HL-60 (cell line): ENCODE measurements around the gene CRY1.

Experiments
- DNase-seq, 2 experiments: peaks; one replicate each; pipeline ENCODE4 v3.0.0-alpha.2; 2010 to 2020; ENCODE audit warnings: low read depth in 1 of 2, low spot score in 1 of 2
- H3K27ac ChIP-seq: fragments of 250-450 bp; sonication (Bioruptor Pico); replicated peaks from 2 replicates; pipeline ENCODE4 v1.5.1; 2020; ENCODE audit warnings: mild to moderate bottlenecking, moderate library complexity
- H3K27me3 ChIP-seq: fragments of 250-450 bp; sonication (Bioruptor Pico); 2 replicates; pipeline ENCODE4 v1.5.1; 2021; ENCODE audit warnings: mild to moderate bottlenecking, moderate library complexity; ENCODE audit not compliant: insufficient read depth, poor library complexity, severe bottlenecking
- H3K4me3 ChIP-seq: replicated peaks from 2 replicates; pipeline ENCODE4 v1.5.1; 2011; ENCODE audit warnings: mild to moderate bottlenecking, control low read depth, low read length; ENCODE audit not compliant: insufficient read depth
- GABPA ChIP-seq: IDR thresholded peaks from 2 replicates; pipeline ENCODE4 v1.6.1; 2012; ENCODE audit warnings: low read depth
- POLR2AphosphoS5 ChIP-seq: IDR thresholded peaks from 2 replicates; pipeline ENCODE4 v1.6.1; 2012; ENCODE audit warnings: low read depth
- SPI1 ChIP-seq: IDR thresholded peaks from 2 replicates; pipeline ENCODE4 v1.6.1; 2012; ENCODE audit warnings: low read depth, mild to moderate bottlenecking, borderline replicate concordance
- TF ChIP-seq, protein P1 (sequence below): IDR thresholded peaks from one replicate; pipeline ENCODE4 v1.5.1; 2011; ENCODE audit warnings: low read length, control low read depth, inconsistent platforms; ENCODE audit not compliant: insufficient read depth
- TF ChIP-seq, protein P2 (sequence below): IDR thresholded peaks from 2 replicates; pipeline ENCODE4 v1.6.1; 2012; ENCODE audit warnings: low read depth; ENCODE audit not compliant: insufficient replicate concordance

The CRY1 gene

DNA sequence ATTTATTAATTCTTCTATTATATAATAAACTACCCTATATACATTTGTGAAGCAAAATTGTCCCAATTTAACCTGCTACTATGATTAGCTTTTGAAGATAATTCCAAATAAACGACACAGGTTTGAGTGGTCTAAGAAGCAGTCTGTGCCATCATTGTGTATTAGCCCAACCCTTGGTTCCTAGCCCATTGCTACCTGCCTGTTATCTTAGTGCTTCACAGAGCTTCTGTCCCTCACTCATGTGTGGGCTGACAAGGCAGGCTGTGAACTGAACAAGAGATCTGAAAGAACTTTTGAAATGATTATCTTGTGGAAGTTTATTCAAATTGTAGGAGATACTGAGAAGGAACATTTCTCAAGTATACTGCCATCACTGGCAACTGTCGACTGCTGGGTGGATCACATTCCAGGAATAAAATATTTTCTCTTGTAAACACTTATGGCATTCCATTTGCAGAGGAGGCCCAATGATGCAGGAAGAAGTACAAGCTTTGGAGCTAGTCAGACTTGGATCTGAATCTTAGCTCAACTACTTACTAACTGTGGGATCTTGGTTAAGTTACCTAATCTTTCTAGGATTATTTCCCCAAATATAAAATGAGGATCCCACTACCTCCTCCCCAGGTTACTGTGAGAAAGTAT lies 98.6 kb downstream of the CRY1 start:
- TF ChIP-seq SPI1: no peak
- TF ChIP-seq, protein P1, sequence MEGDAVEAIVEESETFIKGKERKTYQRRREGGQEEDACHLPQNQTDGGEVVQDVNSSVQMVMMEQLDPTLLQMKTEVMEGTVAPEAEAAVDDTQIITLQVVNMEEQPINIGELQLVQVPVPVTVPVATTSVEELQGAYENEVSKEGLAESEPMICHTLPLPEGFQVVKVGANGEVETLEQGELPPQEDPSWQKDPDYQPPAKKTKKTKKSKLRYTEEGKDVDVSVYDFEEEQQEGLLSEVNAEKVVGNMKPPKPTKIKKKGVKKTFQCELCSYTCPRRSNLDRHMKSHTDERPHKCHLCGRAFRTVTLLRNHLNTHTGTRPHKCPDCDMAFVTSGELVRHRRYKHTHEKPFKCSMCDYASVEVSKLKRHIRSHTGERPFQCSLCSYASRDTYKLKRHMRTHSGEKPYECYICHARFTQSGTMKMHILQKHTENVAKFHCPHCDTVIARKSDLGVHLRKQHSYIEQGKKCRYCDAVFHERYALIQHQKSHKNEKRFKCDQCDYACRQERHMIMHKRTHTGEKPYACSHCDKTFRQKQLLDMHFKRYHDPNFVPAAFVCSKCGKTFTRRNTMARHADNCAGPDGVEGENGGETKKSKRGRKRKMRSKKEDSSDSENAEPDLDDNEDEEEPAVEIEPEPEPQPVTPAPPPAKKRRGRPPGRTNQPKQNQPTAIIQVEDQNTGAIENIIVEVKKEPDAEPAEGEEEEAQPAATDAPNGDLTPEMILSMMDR: no peak
- H3K27ac ChIP-seq: no peak overlapping the region
- H3K27me3 ChIP-seq: no peaks in the 10 kb centered on the region
- no peak overlapping the region for H3K4me3 ChIP-seq
- no peak for DNase-seq

DNA sequence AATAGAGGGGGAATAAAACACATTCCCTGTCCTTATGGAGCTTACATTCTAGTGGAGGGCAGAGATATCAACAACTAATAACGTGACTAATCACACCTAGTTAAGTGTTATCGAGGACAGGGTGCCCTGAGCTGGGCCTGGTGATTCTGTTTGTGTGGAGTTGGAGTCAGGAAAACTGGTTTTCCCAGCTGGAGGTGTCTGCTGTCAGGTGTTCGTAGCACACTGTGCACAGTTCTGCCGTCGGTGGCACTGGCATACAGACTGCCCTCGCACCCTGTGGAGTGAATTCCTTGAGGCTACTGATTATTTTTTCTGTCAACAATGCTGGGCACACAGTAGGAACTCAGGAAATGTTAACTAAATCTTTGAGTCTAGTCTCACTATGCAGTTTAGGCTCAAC lies 105.5 kb downstream of the CRY1 start:
- Histone ChIP-seq H3K27ac (no peak overlapping the region), H3K4me3 (no peak overlapping the region), H3K27me3 (peaks cover 3% of the 10 kb centered on the region)
- DNase-seq: no peak
- no peak for TF ChIP-seq SPI1
- no peak for TF ChIP-seq GABPA
- no peak for TF ChIP-seq POLR2AphosphoS5
- TF ChIP-seq, protein P2, sequence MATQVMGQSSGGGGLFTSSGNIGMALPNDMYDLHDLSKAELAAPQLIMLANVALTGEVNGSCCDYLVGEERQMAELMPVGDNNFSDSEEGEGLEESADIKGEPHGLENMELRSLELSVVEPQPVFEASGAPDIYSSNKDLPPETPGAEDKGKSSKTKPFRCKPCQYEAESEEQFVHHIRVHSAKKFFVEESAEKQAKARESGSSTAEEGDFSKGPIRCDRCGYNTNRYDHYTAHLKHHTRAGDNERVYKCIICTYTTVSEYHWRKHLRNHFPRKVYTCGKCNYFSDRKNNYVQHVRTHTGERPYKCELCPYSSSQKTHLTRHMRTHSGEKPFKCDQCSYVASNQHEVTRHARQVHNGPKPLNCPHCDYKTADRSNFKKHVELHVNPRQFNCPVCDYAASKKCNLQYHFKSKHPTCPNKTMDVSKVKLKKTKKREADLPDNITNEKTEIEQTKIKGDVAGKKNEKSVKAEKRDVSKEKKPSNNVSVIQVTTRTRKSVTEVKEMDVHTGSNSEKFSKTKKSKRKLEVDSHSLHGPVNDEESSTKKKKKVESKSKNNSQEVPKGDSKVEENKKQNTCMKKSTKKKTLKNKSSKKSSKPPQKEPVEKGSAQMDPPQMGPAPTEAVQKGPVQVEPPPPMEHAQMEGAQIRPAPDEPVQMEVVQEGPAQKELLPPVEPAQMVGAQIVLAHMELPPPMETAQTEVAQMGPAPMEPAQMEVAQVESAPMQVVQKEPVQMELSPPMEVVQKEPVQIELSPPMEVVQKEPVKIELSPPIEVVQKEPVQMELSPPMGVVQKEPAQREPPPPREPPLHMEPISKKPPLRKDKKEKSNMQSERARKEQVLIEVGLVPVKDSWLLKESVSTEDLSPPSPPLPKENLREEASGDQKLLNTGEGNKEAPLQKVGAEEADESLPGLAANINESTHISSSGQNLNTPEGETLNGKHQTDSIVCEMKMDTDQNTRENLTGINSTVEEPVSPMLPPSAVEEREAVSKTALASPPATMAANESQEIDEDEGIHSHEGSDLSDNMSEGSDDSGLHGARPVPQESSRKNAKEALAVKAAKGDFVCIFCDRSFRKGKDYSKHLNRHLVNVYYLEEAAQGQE: no peak
- TF ChIP-seq, protein P1: no peak

DNA sequence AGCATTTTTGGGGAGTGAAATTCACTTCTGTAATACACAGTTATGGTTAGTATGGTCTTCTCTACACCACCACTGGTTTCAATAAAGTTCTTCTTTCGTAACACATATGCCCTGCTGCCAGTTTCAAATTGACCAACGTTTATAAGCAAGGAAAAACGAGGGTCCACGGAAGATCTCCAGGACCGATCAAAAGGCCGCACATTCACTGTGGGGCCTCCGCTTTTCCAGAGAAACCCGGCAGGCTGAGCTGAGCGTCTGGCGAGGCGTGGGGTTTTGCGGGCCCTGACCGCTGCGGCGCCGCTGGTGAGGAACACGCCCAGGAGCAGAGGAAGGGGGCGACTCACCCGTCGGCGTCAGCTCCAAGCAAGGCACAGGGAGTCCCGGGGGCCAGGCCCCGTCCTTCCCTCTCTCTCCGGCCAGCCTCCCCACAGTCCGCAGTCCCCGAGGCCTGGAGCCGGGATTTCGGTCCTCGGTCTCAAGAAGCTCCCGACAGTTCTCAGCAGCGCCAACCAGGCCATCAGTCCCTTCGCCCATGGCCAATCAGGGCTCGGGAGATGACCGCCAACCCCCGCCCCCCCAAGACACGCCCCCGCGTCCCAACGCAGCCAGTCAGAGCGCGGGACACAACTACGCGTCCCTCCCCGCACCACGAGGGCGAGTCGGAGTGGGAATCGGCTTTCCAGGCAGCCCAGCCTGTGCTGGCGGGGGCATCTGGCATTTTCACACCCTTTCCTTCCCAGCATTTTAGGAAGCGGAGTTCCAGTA lies 106.5 kb downstream of the CRY1 start, which contains the start of gene MTERF2:
Gene MTERF2 (minus strand): TSS at position 522 of the 765 bp plus-strand sequence. CDS start 8,432 bp downstream, outside the sequence.
- Histone ChIP-seq H3K27ac (no peak within 1 kb of the TSS), H3K4me3 (peak within 1 kb of the TSS; percentile 37), H3K27me3 (peaks cover 3% of the 10 kb centered on the region)
- TF ChIP-seq, protein P2: no peak
- no peak for TF ChIP-seq GABPA
- no peak for TF ChIP-seq SPI1
- TF ChIP-seq POLR2AphosphoS5: no peak
- TF ChIP-seq, protein P1: no peak
- DNase-seq: peak; percentile 11 to 36
